HEK293T (cell line): Measurements from ENCODE around the gene BCAS1.

ENCODE experiments used
- ARNT ChIP-seq: fragments of 450-650 bp; IDR thresholded peaks from 2 replicates; pipeline ENCODE4 v1.6.1; 2017; ENCODE audit warnings: mild to moderate bottlenecking
- BHLHE40 ChIP-seq: fragments of 450-650 bp; IDR thresholded peaks from 2 replicates; pipeline ENCODE4 v1.6.1; 2016; ENCODE audit warnings: mild to moderate bottlenecking, moderate library complexity, borderline replicate concordance
- ELF4 ChIP-seq: fragments of 450-650 bp; IDR thresholded peaks from 2 replicates; pipeline ENCODE4 v1.6.1; 2017; ENCODE audit warnings: antibody characterized with exemption
- FOXA1 ChIP-seq: fragments of 450-650 bp; IDR thresholded peaks from 2 replicates; pipeline ENCODE4 v1.6.1; 2016; ENCODE audit warnings: mild to moderate bottlenecking
- FOXK2 ChIP-seq: fragments of 450-650 bp; IDR thresholded peaks from 2 replicates; pipeline ENCODE4 v1.6.1; 2016; ENCODE audit warnings: mild to moderate bottlenecking
- FOXM1 ChIP-seq: fragments of 450-650 bp; IDR thresholded peaks from 2 replicates; pipeline ENCODE4 v1.6.1; 2017; ENCODE audit warnings: mild to moderate bottlenecking, borderline replicate concordance
- HDGF ChIP-seq: fragments of 450-650 bp; IDR thresholded peaks from 2 replicates; pipeline ENCODE4 v1.6.1; 2017; ENCODE audit warnings: antibody characterized with exemption, borderline replicate concordance
- L3MBTL2 ChIP-seq: fragments of 450-650 bp; conservative IDR thresholded peaks from 2 replicates; pipeline ENCODE4 v1.6.1; 2016; ENCODE audit warnings: mild to moderate bottlenecking
- LEF1 ChIP-seq: fragments of 450-650 bp; IDR thresholded peaks from 2 replicates; pipeline ENCODE4 v1.6.1; 2017; ENCODE audit warnings: mild to moderate bottlenecking, borderline replicate concordance
- NFRKB ChIP-seq: fragments of 450-650 bp; IDR thresholded peaks from 2 replicates; pipeline ENCODE4 v1.6.1; 2016; ENCODE audit warnings: mild to moderate bottlenecking, moderate library complexity
- PKNOX1 ChIP-seq: fragments of 450-650 bp; IDR thresholded peaks from 2 replicates; pipeline ENCODE4 v1.6.1; 2016
- SP1 ChIP-seq: fragments of 450-650 bp; IDR thresholded peaks from 2 replicates; pipeline ENCODE4 v1.6.1; 2017
- SUZ12 ChIP-seq: fragments of 450-650 bp; IDR thresholded peaks from 2 replicates; pipeline ENCODE4 v1.6.1; 2016; ENCODE audit warnings: mild to moderate bottlenecking
- ZNF384 ChIP-seq: fragments of 450-650 bp; IDR thresholded peaks from 2 replicates; pipeline ENCODE4 v1.6.1; 2016

DNA sequence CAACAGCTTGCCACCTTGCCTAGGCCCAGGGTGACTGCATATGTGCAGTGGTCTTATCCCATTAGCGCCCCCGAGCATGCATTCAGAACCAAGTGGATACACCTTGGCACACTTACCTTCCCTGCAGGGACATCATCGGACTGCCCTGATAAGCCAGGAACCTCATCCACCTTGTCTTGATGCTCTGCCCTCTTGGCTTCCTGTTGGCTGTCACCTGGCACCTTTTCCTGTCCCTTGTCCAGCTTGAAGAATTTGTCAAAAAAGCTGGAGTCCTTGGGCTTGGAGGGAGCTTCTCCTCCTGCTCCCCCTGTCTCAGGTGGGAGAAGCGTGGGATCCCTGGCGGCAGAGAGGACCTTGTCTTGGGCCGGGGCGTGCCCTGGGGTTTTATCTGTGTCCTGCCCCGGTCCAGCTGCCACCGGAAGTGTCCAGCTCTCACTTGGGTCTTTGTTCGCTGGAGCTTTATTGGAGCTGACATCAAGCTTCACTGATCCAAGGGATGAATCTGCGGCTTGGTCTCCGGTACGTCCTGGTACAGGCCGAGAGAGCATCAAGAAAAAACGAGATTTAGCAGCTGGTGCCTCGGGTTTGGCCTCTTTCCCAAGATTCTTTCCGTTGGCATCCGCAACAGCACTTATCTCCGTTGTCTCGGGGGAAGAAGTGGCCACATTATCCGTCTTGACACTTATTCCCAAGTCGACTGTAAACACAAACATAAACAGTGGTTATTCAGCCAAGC, 42.0 kb downstream of the BCAS1 start:
- TF ChIP-seq FOXK2 (no peak), FOXA1 (no peak), BHLHE40 (no peak), ARNT (no peak), L3MBTL2 (no peak), NFRKB (no peak), FOXM1 (no peak), SUZ12 (no peak), SP1 (no peak), PKNOX1 (no peak), ZNF384 (no peak), HDGF (no peak), ELF4 (no peak), LEF1 (no peak)
